IPS-20b (cell line): ENCODE measurements around the gene DGKH.

Source experiments
- H3K27ac ChIP-seq: one replicate; pipeline ENCODE4 v1.5.1; 2013; ENCODE audit warnings: low read length
- H3K27me3 ChIP-seq: 2 replicates; pipeline ENCODE4 v1.6.1; 2013; ENCODE audit warnings: mild to moderate bottlenecking, low read length, inconsistent platforms; ENCODE audit not compliant: insufficient read depth
- H3K36me3 ChIP-seq: 2 replicates; pipeline ENCODE4 v1.6.1; 2013; ENCODE audit warnings: low read depth, mild to moderate bottlenecking, inconsistent platforms, low read length, moderate library complexity; ENCODE audit not compliant: insufficient read depth
- H3K4me1 ChIP-seq: 2 replicates; pipeline ENCODE4 v1.6.1; 2013; ENCODE audit warnings: mild to moderate bottlenecking, control low read depth, inconsistent platforms, low read length, moderate library complexity; ENCODE audit not compliant: insufficient read depth
- H3K4me3 ChIP-seq: 2 replicates; pipeline ENCODE4 v1.5.1; 2013; ENCODE audit warnings: mild to moderate bottlenecking, low read length, inconsistent platforms
- H3K9ac ChIP-seq: 2 replicates; pipeline ENCODE4 v1.6.1; 2013; ENCODE audit warnings: low read depth, mild to moderate bottlenecking, inconsistent platforms, low read length, moderate library complexity
- H3K9me3 ChIP-seq: 2 replicates; pipeline ENCODE4 v1.6.1; 2013; ENCODE audit warnings: mild to moderate bottlenecking, low read depth, low read length, inconsistent platforms; ENCODE audit not compliant: insufficient read depth

The DGKH gene

GRCh38 chr13:42274386-42275097 lies 226.1 kb downstream of the DGKH start:
- no peaks in the 10 kb centered on the region for H3K27me3 ChIP-seq
- H3K9ac ChIP-seq: no peak overlapping the region
- H3K27ac ChIP-seq: no peak overlapping the region
- peaks cover 7% of the 10 kb centered on the region; the same call in 1 of the 2 replicates for H3K9me3 ChIP-seq
- no peaks in the 10 kb centered on the region for H3K36me3 ChIP-seq
- no peak overlapping the region for H3K4me3 ChIP-seq
- peaks cover 14% of the 10 kb centered on the region; the same call in 1 of the 2 replicates for H3K4me1 ChIP-seq

- Histone ChIP-seq H3K9ac (no peak overlapping the region), H3K27ac (no peak overlapping the region), H3K27me3 (no peaks in the 10 kb centered on the region), H3K4me3 (no peak overlapping the region), H3K9me3 (peaks cover 7% of the 10 kb centered on the region; the same call in 1 of the 2 replicates), H3K4me1 (peaks cover 14% of the 10 kb centered on the region; the same call in 1 of the 2 replicates), H3K36me3 (no peaks in the 10 kb centered on the region)
Observed at GRCh38 chr13:42275098-42275471, 226.6 kb downstream of the DGKH start.

DNA sequence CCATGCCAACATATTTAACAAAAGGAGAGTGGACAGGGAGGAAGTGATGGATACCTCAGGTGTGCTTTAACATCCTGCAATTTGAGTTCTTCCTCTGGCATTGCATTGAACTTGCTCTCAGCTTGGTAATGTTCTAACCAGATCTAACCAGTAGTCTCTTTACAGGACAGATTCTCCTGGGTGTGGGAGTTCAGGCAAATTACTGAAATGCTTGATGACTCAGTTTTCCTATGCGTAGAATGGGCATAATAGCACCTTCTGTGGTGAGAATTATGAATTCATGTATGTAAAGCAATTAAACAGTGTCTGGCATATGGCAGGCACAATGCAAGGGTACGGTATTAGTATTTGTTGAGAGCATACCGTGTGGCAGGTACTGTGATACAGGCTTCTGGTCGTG lies 227.1 kb downstream of the DGKH start:
- Histone ChIP-seq H3K27ac (no peak overlapping the region), H3K36me3 (no peaks in the 10 kb centered on the region), H3K4me1 (peaks cover 14% of the 10 kb centered on the region; the same call in 1 of the 2 replicates), H3K27me3 (no peaks in the 10 kb centered on the region), H3K9me3 (peaks cover 3% of the 10 kb centered on the region; the same call in 1 of the 2 replicates), H3K9ac (no peak overlapping the region), H3K4me3 (no peak overlapping the region)

GRCh38 chr13:42276683-42277082 lies 228.2 kb downstream of the DGKH start:
- H3K27me3 ChIP-seq: no peaks in the 10 kb centered on the region
- H3K36me3 ChIP-seq: no peaks in the 10 kb centered on the region
- no peak overlapping the region for H3K4me3 ChIP-seq
- peaks cover 9% of the 10 kb centered on the region; the same call in 1 of the 2 replicates for H3K4me1 ChIP-seq
- no peak overlapping the region for H3K27ac ChIP-seq
- H3K9ac ChIP-seq: no peak overlapping the region
- H3K9me3 ChIP-seq: no peaks in the 10 kb centered on the region

GRCh38 chr13:42277618-42278276 lies 229.3 kb downstream of the DGKH start:
- Histone ChIP-seq H3K4me3 (0 out of 2 replicates have a peak overlapping the region, but pooled peaks have one; percentile 3), H3K27ac (no peak overlapping the region), H3K9me3 (no peaks in the 10 kb centered on the region), H3K36me3 (no peaks in the 10 kb centered on the region), H3K9ac (no peak overlapping the region), H3K27me3 (no peaks in the 10 kb centered on the region), H3K4me1 (peaks cover 7% of the 10 kb centered on the region; the same call in 1 of the 2 replicates)

- H3K9ac ChIP-seq: no peak overlapping the region
- no peaks in the 10 kb centered on the region for H3K27me3 ChIP-seq
- no peak overlapping the region for H3K4me3 ChIP-seq
- no peak overlapping the region for H3K27ac ChIP-seq
- no peaks in the 10 kb centered on the region for H3K9me3 ChIP-seq
- H3K4me1 ChIP-seq: peaks cover 12% of the 10 kb centered on the region
- no peaks in the 10 kb centered on the region for H3K36me3 ChIP-seq
Observed at GRCh38 chr13:42279080-42279479, 230.6 kb downstream of the DGKH start.

- Histone ChIP-seq H3K9ac (no peak overlapping the region), H3K4me1 (peaks cover 19% of the 10 kb centered on the region), H3K9me3 (no peaks in the 10 kb centered on the region), H3K27ac (no peak overlapping the region), H3K4me3 (no peak overlapping the region), H3K27me3 (no peaks in the 10 kb centered on the region), H3K36me3 (no peaks in the 10 kb centered on the region)
Observed at GRCh38 chr13:42279986-42280385, 231.5 kb downstream of the DGKH start.

- H3K27ac ChIP-seq: no peak overlapping the region
- no peak overlapping the region for H3K4me3 ChIP-seq
- peaks cover 19% of the 10 kb centered on the region for H3K4me1 ChIP-seq
- no peaks in the 10 kb centered on the region; the same call in 1 of the 2 replicates for H3K36me3 ChIP-seq
- H3K9me3 ChIP-seq: no peaks in the 10 kb centered on the region
- H3K27me3 ChIP-seq: no peaks in the 10 kb centered on the region
- no peak overlapping the region for H3K9ac ChIP-seq
Observed at GRCh38 chr13:42280537-42280936, 232.1 kb downstream of the DGKH start.

DNA sequence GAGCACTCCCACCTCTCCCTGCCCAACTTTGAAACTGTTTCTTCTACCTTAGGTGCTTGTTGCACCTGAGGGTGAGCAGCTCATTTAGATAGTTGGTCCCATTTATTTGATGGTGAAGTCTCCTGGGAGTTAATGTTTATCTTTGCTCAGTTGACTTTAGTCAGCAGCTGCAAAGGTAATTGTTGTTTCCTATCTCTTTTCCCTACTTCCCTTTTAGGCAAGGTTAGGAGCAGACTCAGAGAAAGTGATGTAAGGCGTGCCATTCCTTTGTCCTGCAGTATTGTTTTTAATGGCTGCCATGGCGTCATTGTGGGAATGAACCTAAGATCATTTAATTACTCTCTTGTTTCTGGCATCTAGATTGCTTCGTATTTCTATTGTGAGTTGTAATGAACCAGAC lies 235.1 kb downstream of the DGKH start:
- 0 out of 2 replicates have a peak overlapping the region, but pooled peaks have one; percentile 20 for H3K4me3 ChIP-seq
- peaks cover 19% of the 10 kb centered on the region for H3K4me1 ChIP-seq
- H3K36me3 ChIP-seq: peaks cover 20% of the 10 kb centered on the region
- H3K27me3 ChIP-seq: no peaks in the 10 kb centered on the region
- H3K9ac ChIP-seq: peak overlapping the region; percentile 30; the same call in 1 of the 2 replicates
- no peaks in the 10 kb centered on the region for H3K9me3 ChIP-seq
- peak overlapping the region; percentile 25 for H3K27ac ChIP-seq

DNA sequence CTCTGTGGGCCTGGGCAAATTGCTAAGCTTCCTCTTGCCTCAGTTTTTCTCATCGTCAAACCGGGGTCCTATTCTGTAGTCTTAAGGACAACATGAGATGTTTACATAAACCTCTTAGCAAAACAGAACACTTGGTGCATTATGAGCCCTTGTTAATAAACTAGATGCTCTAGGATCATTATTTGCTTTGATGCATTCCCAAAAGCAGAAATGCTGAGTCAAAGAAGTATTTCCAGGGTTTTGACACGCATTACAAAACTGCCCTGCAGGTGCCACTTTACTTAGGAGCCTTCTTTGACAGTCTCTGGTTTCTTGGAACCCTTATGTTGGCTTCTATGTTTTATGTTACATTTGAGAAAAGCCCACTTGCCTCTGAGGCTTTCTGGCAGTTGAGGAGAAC lies 235.6 kb downstream of the DGKH start:
- Histone ChIP-seq H3K9ac (0 out of 2 replicates have a peak overlapping the region, but pooled peaks have one; percentile 30), H3K4me1 (peaks cover 19% of the 10 kb centered on the region), H3K27me3 (no peaks in the 10 kb centered on the region), H3K27ac (peak overlapping the region; percentile 25), H3K36me3 (peaks cover 25% of the 10 kb centered on the region), H3K9me3 (no peaks in the 10 kb centered on the region), H3K4me3 (0 out of 2 replicates have a peak overlapping the region, but pooled peaks have one; percentile 20)
